H9 (cell line): ENCODE measurements around the gene TMEM169. TPM values are rescaled to one million over a fixed set of nuclear protein-coding genes. Genes with fewer than 3 reads are reported as not detected.

Experiments used
- DNase-seq: peaks from one replicate; pipeline ENCODE4 v3.0.0-alpha.2; 2017
- H2AFZ ChIP-seq: one replicate; pipeline ENCODE4 v1.6.1; 2013; ENCODE audit warnings: mild to moderate bottlenecking, low read length, control low read depth, moderate library complexity
- H2AK5ac ChIP-seq: 2 replicates; pipeline ENCODE4 v1.6.1; 2013; ENCODE audit warnings: low read length, control low read depth, mixed read lengths; ENCODE audit not compliant: insufficient read length
- H2BK120ac ChIP-seq: one replicate; pipeline ENCODE4 v1.6.1; 2013; ENCODE audit warnings: low read depth, mild to moderate bottlenecking, low read length, control low read depth, inconsistent platforms; ENCODE audit not compliant: poor library complexity, severe bottlenecking
- H2BK12ac ChIP-seq: 2 replicates; pipeline ENCODE4 v1.6.1; 2013; ENCODE audit warnings: low read length, control low read depth, mixed read lengths, low read depth; ENCODE audit not compliant: insufficient read length
- H2BK15ac ChIP-seq: 2 replicates; pipeline ENCODE4 v1.6.1; 2013; ENCODE audit warnings: low read depth, low read length, control low read depth
- H2BK20ac ChIP-seq: one replicate; pipeline ENCODE4 v1.6.1; 2013; ENCODE audit warnings: low read depth, mild to moderate bottlenecking, low read length, control low read depth, inconsistent platforms; ENCODE audit not compliant: poor library complexity, severe bottlenecking
- H2BK5ac ChIP-seq: 2 replicates; pipeline ENCODE4 v1.6.1; 2013; ENCODE audit warnings: low read length, control low read depth, mixed read lengths; ENCODE audit not compliant: insufficient read length
- H3K14ac ChIP-seq: 2 replicates; pipeline ENCODE4 v1.6.1; 2013; ENCODE audit warnings: low read length, control low read depth; ENCODE audit not compliant: insufficient read depth
- H3K18ac ChIP-seq: 2 replicates; pipeline ENCODE4 v1.6.1; 2013; ENCODE audit warnings: low read depth, mild to moderate bottlenecking, mixed read lengths, low read length, control low read depth; ENCODE audit not compliant: insufficient read length
- H3K23ac ChIP-seq: 2 replicates; pipeline ENCODE4 v1.6.1; 2013; ENCODE audit warnings: low read length, control low read depth, mixed read lengths, low read depth; ENCODE audit not compliant: insufficient read length
- H3K23me2 ChIP-seq: 2 replicates; pipeline ENCODE4 v1.6.1; 2013; ENCODE audit warnings: low read depth, mild to moderate bottlenecking, mixed read lengths, low read length, control low read depth; ENCODE audit not compliant: insufficient read length, poor library complexity, severe bottlenecking
- H3K27ac ChIP-seq: 2 replicates; pipeline ENCODE4 v1.5.1; 2013; ENCODE audit warnings: low read length, control low read depth, mixed read lengths, low read depth; ENCODE audit not compliant: insufficient read length
- H3K27me3 ChIP-seq: 2 replicates; pipeline ENCODE4 v1.6.1; 2013; ENCODE audit warnings: low read length, control low read depth, inconsistent platforms; ENCODE audit not compliant: insufficient read depth
- H3K4ac ChIP-seq: 2 replicates; pipeline ENCODE4 v1.6.1; 2013; ENCODE audit warnings: low read depth, mild to moderate bottlenecking, control low read depth, inconsistent platforms, low read length, moderate library complexity
- H3K4me1 ChIP-seq: 2 replicates; pipeline ENCODE4 v1.6.1; 2013; ENCODE audit warnings: low read length, control low read depth, inconsistent platforms; ENCODE audit not compliant: insufficient read depth
- H3K4me2 ChIP-seq: 2 replicates; pipeline ENCODE4 v1.6.1; 2013; ENCODE audit warnings: low read length, control low read depth, mixed read lengths; ENCODE audit not compliant: insufficient read length, insufficient read depth
- H3K56ac ChIP-seq: 2 replicates; pipeline ENCODE4 v1.6.1; 2013; ENCODE audit warnings: low read depth, mild to moderate bottlenecking, mixed read lengths, low read length, control low read depth; ENCODE audit not compliant: insufficient read length
- H3K79me1 ChIP-seq: 2 replicates; pipeline ENCODE4 v1.6.1; 2013; ENCODE audit warnings: low read depth, mild to moderate bottlenecking, moderate library complexity, low read length, control low read depth, inconsistent platforms; ENCODE audit not compliant: insufficient read depth, poor library complexity, severe bottlenecking
- H3K79me2 ChIP-seq: 2 replicates; pipeline ENCODE4 v1.6.1; 2013; ENCODE audit warnings: low read length, control low read depth, inconsistent platforms; ENCODE audit not compliant: insufficient read depth
- H3K9ac ChIP-seq: 2 replicates; pipeline ENCODE4 v1.6.1; 2013; ENCODE audit warnings: low read length, control low read depth, mixed read lengths; ENCODE audit not compliant: insufficient read length; ENCODE audit errors: extremely low read depth
- H3K9me3 ChIP-seq: one replicate; pipeline ENCODE4 v1.6.1; 2013; ENCODE audit warnings: low read depth, low read length, inconsistent platforms; ENCODE audit not compliant: control insufficient read depth
- H3T11ph ChIP-seq: one replicate; pipeline ENCODE4 v1.6.1; 2013; ENCODE audit warnings: mild to moderate bottlenecking, low read length, control low read depth, inconsistent platforms
- H4K20me1 ChIP-seq: one replicate; pipeline ENCODE4 v1.6.1; 2013; ENCODE audit not compliant: control insufficient read depth, insufficient read length, insufficient read depth
- H4K5ac ChIP-seq: 2 replicates; pipeline ENCODE4 v1.6.1; 2013; ENCODE audit warnings: low read depth, mild to moderate bottlenecking, mixed read lengths, low read length, control low read depth; ENCODE audit not compliant: insufficient read length
- H4K8ac ChIP-seq: replicated peaks from 2 replicates; pipeline ENCODE4 v1.6.1; 2013; ENCODE audit warnings: low read length, control low read depth, mixed read lengths, low read depth; ENCODE audit not compliant: insufficient read length
- H4K91ac ChIP-seq: 2 replicates; pipeline ENCODE4 v1.6.1; 2013; ENCODE audit warnings: low read depth, mild to moderate bottlenecking, moderate library complexity, mixed read lengths, low read length, control low read depth; ENCODE audit not compliant: insufficient read length
- H3K27ac Mint-ChIP-seq, 3 experiments: 2 replicates in 2 of 3; 3 replicates in 1 of 3; pipeline ENCODE4 v1.8.0; 2020 to 2021; ENCODE audit warnings: mixed read lengths in 3 of 3, mild to moderate bottlenecking in 1 of 3, moderate library complexity in 1 of 3
- H3K27me3 Mint-ChIP-seq: 2 replicates; pipeline ENCODE4 v1.8.0; 2021; ENCODE audit warnings: low read depth, mild to moderate bottlenecking, moderate library complexity, mixed read lengths
- H3K36me3 Mint-ChIP-seq, 3 experiments: 2 replicates in 2 of 3; 3 replicates in 1 of 3; pipeline ENCODE4 v1.8.0; 2020 to 2021; ENCODE audit warnings: low read depth in 3 of 3, mixed read lengths in 3 of 3; ENCODE audit not compliant: insufficient read depth in 1 of 3
- H3K4me1 Mint-ChIP-seq, 2 experiments: 2 replicates each; pipeline ENCODE4 v1.8.0; 2020; ENCODE audit warnings: mixed read lengths in 2 of 2
- H3K4me3 Mint-ChIP-seq, 2 experiments: 2 replicates in 1 of 2; 3 replicates in 1 of 2; pipeline ENCODE4 v1.8.0; 2020 to 2021; ENCODE audit warnings: mild to moderate bottlenecking in 2 of 2, mixed read lengths in 2 of 2, moderate library complexity in 1 of 2
- H3K9me3 Mint-ChIP-seq, 2 experiments: 2 replicates in 1 of 2; 3 replicates in 1 of 2; pipeline ENCODE4 v1.8.0; 2020; ENCODE audit warnings: mild to moderate bottlenecking in 2 of 2, mixed read lengths in 2 of 2, moderate library complexity in 1 of 2
- CTCF ChIP-seq: fragments of 200-600 bp; sonication (generic); conservative IDR thresholded peaks from 3 replicates; pipeline ENCODE4 v1.8.0; 2021; ENCODE audit warnings: antibody characterized with exemption, mild to moderate bottlenecking
- WGBS: extraction: QIAGEN DNeasy Blood & Tissue Kit; methylation state at CpG from one replicate; pipeline ENCODE4 v1.1.7; 2013; ENCODE audit warnings: missing lambda C conversion rate, low lambda C conversion rate, mixed read lengths; ENCODE audit not compliant: insufficient read length; ENCODE audit errors: extremely low coverage; 5-methylcytosine and 5-hydroxymethylcytosine counted together
- total RNA-seq: library from RNA; stranded (reverse); gene quantifications from 2 replicates; pipeline ENCODE4 v1.2.1, GENCODE V29; 2021

Gene TMEM169
- total RNA-seq, 1 experiment from 2014 or later: 1.0 TPM

DNA sequence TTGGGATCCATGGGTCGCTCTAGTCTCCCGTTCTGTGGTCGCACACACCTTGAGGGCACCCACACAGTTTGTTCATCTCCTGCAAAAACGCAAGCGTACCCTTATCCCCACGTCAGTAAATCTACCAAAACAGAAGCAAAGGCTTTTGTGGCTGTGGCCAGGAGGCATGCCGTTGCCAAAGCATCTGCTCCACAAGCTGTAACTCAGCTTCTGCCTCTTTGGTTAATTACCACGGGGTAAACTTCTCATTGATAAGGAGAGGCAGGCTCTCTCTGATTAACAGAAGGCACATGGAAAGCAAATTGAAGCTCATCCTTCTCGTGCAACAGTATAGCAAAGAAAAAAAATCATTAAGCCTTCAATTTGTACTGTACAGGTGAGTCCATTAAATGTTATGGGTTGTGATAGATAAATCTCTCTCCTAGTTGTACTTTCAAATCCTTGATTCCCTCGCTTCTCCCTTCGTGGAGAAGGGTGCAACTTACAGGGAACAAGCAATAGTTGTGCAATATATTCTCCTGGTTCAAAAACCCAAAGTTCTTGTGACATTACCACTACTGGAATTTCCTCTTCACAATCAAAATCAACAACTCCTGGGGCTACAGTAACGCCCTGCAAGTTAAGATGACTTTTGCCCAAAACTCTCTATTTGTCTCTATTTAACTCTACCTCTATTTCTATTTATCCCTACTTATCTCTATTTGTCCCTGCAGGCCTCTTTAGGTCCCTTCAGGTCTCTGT, 10.4 kb upstream of the TMEM169 start:
- no peak for DNase-seq
- Histone ChIP-seq H3K9ac (no peak overlapping the region), H2AFZ (no peak overlapping the region), H4K91ac (no peak overlapping the region), H3K56ac (no peak overlapping the region), H3K9me3 (no peaks in the 10 kb centered on the region), H3K4me1 (no peaks in the 10 kb centered on the region), H4K20me1 (no peaks in the 10 kb centered on the region), H2BK120ac (no peak overlapping the region), H3K27ac (no peak overlapping the region), H3K4me2 (no peak overlapping the region), H3K23me2 (no peaks in the 10 kb centered on the region), H2BK5ac (no peak overlapping the region), H4K8ac (no peak overlapping the region), H2BK15ac (no peak overlapping the region), H3K4ac (no peak overlapping the region), H3K18ac (no peak overlapping the region), H2AK5ac (no peak overlapping the region), H3K23ac (no peak overlapping the region), H3K79me2 (no peaks in the 10 kb centered on the region), H3T11ph (no peak overlapping the region), H2BK12ac (no peak overlapping the region), H4K5ac (no peak overlapping the region), H3K27me3 (no peaks in the 10 kb centered on the region), H2BK20ac (no peak overlapping the region), H3K14ac (no peak overlapping the region), H3K79me1 (no peaks in the 10 kb centered on the region)
- Mint-ChIP-seq H3K9me3 (no peaks in the 10 kb centered on the region), H3K27me3 (no peaks in the 10 kb centered on the region), H3K4me1 (peaks cover under 1 to 8% of the 10 kb centered on the region in 2 experiments), H3K4me3 (no peak overlapping the region), H3K36me3 (peaks cover 0 to 5% (median 2%) of the 10 kb centered on the region in 3 experiments; a peak in 5 of 7 replicates), H3K27ac (peak overlapping the region in 1 of 3 experiments; percentile 27; a peak in 1 of 7 replicates)
- no CpG with 5 or more reads among the region's 12 CpGs for WGBS
- no peak for TF ChIP-seq CTCF
